GM12874 (cell line): Measurements from ENCODE around the gene SELENON.

Experiments used
- TF ChIP-seq, protein P1 (sequence below): IDR thresholded peaks from 2 replicates; pipeline ENCODE4 v1.5.1; 2011; ENCODE audit warnings: low read depth, mild to moderate bottlenecking, control low read depth, low read length, moderate library complexity; ENCODE audit not compliant: insufficient read depth

SELENON gene

DNA sequence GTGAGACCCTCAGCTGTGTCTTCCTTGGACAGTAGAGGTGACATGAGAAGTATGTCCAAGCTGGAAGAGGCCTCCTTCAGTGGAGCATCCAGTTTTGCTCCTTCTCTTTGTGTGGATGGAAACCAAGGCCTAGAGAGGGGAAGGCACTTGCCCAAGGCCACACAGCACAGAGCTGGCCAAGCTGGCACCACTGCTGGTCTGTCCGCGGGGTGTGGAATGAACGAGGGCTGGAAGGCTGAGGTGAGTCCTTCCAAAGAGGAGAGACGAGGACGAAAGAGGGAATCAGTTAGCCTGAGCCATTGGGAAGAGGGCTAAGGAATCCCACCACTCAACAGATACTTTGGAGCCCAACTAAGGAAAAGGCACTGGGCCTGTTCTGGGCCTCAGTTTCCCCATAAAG, 27.8 kb upstream of the SELENON start:
- TF ChIP-seq, protein P1, sequence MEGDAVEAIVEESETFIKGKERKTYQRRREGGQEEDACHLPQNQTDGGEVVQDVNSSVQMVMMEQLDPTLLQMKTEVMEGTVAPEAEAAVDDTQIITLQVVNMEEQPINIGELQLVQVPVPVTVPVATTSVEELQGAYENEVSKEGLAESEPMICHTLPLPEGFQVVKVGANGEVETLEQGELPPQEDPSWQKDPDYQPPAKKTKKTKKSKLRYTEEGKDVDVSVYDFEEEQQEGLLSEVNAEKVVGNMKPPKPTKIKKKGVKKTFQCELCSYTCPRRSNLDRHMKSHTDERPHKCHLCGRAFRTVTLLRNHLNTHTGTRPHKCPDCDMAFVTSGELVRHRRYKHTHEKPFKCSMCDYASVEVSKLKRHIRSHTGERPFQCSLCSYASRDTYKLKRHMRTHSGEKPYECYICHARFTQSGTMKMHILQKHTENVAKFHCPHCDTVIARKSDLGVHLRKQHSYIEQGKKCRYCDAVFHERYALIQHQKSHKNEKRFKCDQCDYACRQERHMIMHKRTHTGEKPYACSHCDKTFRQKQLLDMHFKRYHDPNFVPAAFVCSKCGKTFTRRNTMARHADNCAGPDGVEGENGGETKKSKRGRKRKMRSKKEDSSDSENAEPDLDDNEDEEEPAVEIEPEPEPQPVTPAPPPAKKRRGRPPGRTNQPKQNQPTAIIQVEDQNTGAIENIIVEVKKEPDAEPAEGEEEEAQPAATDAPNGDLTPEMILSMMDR = no peak

DNA sequence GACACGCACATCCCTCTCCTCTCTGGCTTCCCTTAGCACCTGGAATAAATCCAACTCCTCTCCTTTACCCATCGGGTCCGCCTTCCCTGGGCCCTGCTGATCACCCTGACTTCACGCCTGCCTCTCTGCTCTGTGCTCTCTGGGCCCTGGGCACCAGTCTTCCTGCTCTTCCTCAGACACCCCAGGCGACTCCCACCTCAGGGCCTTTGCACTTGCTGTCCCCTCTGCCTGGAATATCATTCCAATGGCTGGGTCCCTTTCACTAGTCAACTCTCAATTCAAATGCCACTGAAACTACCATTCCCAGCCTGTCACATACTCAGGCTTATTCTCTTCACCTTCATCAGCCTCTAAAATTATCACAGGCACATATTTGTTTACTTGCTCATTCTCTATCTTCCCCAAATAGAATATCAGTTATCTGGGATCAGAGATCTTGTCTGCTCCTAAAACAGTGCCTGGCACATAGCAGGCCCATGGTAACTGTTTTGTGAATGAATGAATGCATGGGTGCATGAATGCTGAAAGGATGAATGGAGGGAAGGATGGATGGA, 27.2 kb upstream of the SELENON start:
- TF ChIP-seq, protein P1 = no peak

DNA sequence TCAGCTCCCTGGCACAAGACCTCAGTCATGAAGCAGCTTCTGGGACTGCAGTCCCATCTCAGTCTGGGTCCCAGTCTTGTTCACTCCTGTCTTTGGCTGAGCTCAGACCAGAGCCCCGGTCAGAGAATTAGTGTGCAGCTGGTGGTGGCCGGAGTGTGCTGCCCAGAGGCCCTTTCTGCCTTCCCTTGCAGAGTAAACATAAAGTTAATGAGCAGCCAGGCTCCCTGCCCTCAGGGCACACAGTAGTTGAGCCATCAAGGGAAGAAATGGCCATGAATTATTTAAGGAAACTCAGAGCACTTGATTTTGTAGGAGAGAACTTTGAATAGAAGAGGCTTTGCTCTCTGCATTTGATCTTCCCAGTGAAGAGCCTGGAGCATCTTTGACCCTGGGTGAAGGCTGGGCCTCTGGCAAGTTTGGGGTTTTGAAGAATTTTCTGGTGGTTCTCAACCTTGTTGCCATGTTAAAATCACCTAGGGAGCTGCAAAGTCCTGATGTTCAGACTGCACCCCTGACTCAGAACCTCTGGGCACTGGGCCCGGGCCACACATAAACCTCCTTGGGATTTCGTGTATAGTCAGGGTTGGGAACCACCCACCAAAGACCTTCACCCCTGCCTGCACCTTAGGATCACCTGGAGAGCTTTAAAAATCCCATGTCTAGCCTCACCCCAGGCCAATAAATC, 26.4 kb upstream of the SELENON start:
- TF ChIP-seq, protein P1 = no peak

DNA sequence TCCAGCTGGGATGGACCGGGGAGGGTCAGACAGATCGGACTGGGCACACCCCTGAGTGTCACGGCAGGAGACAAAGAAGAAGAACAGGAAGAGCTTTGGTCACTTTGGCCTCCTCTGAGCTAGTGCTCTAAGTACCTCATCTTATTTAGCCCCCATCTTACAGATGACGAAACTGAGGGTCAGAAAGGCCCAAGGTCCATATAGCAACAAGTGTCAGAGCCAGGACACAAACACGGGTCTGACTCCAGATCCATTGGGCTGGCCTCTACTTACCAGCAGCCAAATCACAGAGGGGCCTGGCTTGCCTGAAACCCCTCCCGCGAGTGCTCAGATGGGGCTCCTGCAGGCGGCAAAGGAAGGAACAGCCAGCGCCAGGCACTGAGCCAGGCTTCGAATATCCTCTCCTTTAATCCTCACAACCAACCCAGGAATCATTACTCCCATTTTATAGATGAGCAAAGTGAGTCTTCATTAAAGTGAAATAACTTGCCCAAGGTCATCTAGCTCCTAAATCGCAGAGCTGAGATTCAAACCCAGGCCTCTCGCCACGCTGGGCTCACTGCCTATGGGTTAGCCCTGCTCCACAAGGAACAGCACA, 25.7 kb upstream of the SELENON start:
- TF ChIP-seq, protein P1 = no peak

DNA sequence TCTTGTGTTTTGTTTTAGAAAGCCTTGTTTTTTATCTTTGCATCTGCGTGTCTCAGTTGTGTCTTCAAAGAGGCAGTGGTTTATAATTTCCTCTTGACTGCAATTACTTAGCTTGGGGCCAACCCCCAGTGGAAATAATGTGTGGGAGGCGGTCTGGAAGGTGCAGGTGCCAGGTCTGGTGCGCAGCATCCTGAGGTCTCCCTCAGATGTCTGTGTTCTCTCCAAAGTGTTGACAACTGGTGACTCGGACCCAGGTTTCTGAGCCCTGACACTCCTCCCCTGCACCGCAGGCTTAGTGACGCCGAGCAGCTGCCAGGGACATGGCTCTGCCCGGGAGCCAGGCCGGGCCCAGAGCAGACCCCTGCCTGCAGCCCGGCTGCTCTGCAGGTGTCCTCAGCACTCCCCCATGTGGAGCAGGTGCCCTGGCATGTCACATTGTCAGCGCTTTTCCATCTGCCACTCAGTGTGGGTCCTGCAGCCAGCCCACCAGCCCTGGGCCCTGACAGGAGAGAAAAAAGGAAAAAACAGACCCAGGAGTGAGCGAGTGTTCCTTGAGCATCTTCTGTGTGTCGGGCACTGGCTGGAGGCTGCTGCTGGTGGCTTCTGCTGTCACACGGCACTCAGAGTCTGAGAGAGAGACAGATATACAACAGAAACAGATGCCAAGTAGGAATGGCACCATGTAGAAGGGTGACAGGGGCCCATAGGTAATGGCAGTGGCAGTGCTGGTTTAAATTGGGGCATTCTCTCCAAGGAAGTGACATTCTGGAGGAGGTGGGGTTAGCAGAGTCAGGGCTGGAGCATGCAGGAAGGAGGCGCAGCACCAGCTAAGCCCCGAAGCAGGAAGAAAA, 24.8 kb upstream of the SELENON start:
- TF ChIP-seq, protein P1 = no peak

DNA sequence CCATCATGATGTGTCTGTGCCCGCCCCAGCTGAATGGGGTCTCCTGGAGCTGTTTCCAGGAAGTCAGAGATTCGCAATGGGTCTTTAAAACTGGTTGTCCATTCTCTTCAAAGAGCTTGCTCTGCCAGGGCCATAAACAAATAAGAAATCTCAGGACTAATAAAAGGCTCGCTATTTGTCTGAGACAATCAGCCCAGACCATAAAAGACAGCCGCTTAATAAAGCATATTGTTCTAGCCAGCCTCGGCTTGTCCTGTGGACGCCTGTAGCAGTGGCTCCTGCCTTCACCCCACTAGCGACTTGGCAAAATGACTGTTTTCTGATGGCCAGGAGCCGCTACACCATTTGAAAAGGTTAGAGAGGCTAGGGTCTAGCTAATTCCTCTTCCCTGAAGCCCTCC, 20.6 kb upstream of the SELENON start:
- TF ChIP-seq, protein P1 = no peak

DNA sequence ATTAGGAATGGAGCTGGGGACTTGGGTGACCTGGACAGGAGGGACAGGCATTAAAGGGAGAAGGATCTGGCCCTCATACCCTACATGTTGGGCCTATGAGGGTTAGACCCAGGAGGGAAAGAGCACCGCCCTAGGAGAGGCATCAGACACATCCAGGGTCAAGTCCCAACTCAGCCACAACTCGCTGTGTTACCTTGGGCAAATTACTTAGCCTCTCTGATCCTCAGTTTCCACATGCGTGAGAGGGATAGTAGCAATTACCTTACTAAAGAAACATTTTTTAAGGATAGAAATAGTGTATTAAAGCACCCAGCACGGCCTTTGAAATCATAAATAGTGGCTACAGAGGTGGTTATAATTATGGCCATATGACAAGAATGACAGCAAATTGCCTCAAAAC, 20.1 kb upstream of the SELENON start:
- TF ChIP-seq, protein P1 = no peak
